Effector CD8-positive, alpha-beta T cell (primary cell): ENCODE data around the gene GAB4.
"Not testable (repeated sequence)": the region's sequence is repeated elsewhere in the genome, so short reads cannot be mapped to it uniquely, and the experiment has no call there.

Experiments used
- DNase-seq: peaks from one replicate; lab custom pipeline; 2025; lab: John Stamatoyannopoulos, UW
- total RNA-seq, 4 experiments: gene quantifications; one replicate each; lab custom pipeline; 2026; lab: John Stamatoyannopoulos, UW

The GAB4 gene, protein sequence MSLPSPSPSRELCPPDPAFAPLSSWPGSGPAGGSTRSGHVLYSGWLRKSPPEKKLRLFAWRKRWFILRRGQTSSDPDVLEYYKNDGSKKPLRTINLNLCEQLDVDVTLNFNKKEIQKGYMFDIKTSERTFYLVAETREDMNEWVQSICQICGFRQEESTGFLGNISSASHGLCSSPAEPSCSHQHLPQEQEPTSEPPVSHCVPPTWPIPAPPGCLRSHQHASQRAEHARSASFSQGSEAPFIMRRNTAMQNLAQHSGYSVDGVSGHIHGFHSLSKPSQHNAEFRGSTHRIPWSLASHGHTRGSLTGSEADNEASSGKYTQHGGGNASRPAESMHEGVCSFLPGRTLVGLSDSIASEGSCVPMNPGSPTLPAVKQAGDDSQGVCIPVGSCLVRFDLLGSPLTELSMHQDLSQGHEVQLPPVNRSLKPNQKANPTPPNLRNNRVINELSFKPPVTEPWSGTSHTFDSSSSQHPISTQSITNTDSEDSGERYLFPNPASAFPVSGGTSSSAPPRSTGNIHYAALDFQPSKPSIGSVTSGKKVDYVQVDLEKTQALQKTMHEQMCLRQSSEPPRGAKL
- 0 reads per million in 4 experiments for total RNA-seq

DNA sequence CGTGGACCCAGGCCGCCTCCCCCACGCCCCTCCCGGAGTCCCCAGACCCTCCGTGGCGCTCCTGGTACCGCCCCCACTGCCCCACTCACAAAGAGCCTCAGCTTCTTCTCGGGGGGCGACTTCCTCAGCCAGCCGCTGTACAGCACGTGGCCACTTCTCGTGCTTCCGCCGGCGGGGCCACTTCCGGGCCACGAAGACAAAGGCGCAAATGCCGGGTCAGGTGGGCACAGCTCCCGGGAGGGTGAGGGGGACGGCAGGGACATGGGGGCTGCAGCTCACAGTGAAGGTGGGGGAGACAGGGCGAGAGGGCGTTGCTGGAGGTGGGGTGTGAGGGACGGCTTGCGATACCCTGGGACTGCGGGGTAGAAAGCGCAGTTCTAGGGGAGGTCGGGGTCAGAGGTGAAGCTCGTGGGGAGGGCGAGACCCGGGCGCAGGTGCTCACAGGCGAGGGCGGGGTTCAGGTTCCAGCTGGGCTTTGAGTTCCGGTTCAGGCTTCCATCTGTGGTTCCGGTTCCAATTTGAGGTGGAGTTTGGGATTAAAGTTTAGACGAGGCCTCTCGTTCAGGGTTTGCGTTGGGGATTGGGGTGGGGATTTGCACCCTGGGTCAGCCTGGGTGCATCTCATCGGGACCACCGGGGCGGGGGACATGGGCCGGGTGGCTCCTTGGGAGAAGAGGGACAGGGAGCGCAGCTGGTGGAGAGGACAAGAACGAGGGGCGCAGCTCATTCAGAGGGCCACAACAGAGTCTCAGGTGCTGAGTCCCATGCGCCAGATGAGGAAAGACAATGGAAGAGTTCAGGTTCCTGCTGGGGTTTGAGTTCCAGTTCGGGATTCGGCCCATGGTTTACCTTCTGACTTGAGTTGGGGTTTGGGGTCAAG is at the start of gene GAB4:
GAB4 (minus strand) TSS at position 371 of the 880 bp plus-strand sequence; CDS start at position 263, 108 bp downstream.
- DNase-seq = no peak

DNA sequence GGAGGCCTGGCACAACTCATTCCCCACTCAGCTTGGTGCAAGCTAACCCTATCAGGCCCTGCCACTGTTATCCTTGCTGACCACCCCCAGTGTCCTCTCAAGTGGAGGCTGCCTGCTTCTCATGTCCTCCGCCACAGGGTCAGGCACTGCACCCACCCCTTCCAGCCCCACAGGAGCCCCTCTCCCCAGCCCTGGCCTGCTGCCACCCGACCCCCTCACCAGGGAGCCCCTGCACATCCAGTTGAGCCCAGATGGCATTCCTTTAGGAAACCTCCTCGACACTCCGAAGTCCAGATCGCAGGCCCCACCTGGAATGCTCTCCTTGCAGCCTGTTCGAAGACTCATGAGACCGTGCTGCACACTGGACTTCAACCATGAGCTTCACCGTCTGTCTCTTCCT is 48.8 kb upstream of the GAB4 start:
- DNase-seq = no peak

DNA sequence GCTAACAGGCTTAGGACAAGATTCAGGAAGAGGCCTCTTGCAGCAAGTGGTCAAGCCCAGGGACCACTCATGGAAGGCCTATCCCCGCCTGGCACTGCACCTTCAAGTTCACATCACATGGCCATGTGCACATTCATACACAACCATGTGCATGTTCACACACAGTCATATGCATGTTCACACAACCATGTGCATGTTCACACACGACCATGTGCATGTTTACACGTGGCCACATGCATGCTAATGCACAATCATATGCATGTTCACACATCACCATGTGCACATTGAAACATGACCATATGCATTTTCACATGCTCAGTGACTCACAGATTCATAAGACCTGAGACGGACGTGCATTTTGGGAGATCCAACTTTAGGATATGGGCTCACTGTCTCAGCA is 48.0 kb upstream of the GAB4 start:
- no peak for DNase-seq

DNA sequence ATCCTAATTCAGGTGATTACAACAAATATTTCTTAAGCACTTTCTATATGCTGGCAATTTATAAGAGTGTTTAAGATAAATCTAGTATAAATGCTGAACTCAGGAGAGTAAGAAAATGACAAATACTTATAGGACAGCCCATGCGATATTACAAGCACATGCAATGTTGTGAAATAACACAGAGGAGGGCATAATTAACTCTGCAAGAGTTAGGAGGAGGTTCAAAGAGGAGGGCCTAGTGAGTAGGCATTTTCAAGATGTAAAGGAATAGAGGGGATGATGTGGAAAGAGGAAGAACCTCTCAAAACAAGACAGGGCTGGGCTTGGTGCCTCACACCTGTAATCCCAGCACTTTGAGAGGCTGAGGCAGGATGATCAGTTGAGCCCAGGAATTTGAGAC is 39.6 kb upstream of the GAB4 start:
- no peak for DNase-seq

DNA sequence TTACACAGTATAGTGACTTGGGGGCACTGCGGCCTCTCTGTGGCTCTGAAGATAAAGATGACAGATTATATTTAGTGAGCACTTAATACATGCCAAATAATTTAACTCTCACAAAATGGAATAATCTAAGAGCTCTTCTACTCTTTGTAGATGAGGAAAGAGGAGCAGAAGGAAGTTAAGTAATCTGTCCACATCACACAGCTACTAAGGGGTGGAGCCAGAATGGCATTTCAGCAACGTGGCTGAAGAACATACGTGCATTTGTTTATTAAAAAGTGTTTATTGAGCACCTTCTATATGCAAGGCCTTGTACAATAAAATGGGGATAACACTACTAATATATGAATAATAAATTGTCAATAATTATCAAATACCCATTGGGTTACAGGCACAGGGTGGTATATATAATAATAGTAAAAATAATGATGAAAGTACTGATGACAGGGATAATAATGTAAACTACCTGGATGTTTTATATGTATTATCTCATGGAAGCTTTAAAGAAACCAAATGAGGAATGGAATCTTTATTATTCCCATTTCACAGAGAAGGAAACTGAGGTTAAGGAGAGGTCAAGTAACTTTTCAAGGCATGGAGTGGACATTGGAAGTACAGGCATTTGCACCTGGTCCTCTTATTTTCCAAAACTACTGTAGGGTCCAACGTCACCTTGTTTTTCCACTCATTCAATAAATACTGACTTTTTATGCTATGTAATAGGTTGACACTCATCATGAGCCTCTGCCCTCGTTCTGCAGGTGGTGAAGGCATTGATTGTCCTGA is 38.7 kb upstream of the GAB4 start:
- DNase-seq = no peak

DNA sequence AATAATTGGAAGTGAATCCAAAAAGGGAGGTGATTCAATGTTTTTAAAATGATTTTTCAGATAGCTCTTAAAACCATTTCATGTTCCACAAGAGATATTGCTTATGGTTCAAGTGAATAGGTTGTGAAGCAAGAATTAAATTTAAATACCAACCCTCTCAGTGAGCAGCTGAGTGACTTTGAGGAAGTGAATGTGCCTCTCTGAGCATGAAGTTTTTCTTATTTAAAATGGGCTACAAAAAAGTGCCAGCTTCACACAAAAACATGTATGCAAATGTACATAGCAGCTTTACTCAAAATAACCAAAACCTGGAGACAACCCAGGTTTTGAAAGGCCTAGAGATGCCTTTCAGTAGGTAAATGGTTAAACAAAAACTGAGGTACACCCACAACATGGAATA is 35.5 kb upstream of the GAB4 start:
- DNase-seq = no peak

DNA sequence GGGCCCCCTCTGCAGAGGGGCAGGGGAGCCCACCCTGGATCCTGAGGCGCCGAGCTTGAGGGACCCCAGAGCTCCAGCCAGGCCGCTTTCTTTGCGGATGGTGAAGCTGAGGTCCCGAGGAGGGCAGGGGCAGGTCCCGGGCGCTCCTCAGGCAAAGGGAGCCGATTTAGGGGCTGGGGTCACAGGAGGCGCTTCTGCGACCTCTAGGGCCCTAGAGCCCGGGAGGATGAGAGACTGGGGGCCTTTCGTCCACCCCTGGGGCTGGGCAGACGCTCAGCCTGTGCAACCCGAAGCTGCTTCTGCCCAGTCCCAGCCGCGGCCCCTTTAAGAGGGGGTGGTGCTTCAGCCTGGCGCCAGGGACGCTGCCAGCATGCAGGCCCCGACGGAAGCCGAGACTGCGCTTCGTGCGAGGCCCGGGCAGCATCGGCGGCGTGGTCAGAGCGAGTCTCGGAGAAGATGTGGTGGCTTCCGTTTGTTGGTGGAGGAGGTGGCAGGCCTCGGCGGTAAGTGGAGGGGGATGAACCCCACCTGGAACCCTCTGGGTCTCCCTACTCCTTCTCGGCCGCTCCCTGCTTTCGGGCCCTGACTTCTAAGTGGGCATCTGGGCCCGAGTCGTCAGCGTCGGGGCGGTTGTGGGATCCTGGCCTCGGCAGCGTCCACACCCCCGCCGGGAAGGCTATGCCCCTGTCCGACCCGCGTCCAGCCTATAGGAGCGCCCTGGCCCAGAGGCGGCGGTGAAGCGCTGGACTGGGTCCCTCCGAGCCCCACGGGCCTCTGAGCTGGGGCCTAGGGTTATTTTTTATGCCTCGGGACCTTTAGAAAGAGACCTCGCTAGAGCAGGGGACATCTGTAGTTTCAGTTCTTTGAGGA is 29.1 kb upstream of the GAB4 start:
- not testable (repeated sequence) for DNase-seq

DNA sequence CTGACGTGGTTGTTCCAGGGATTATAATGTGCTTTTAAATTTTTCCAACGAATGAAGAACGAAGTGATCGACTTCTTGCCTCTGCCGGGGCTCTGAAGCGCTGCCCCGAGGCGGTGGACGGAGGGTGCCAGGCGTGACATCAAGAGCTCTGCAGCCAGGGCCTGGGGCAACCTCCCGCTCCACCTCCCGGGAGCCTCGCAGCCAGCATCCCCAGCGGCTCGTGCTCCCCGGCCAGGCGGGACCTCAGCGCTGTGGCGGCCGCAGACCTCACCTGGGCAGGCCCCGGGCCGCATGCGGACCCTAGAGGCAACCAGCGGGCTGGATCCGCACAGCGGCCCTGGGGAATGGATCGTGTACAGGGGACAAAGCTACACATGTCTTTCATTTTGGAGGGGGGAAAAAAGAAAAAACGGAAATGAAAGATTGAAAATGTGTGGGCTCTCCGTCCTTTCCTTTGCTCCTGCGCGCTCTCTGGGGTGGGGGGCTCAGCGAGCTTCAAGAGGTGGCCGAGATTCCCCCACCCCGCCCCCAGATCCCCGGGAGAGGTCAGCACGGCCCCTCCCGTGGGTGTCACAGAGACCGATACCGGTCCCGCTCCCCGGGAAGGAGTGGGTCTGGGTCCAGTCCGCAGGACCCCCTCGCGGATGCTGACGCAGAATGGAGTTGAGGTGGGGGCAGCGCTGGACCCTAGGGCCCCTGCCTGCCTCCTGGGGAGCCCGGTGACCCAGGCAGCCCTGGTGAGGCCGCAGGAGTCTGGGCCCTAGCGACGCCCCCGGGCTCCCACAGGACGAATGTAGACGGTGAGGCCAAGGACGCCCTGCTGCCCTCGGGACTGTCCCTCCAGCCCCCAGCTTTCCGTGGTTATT is 28.2 kb upstream of the GAB4 start:
- not testable (repeated sequence) for DNase-seq

DNA sequence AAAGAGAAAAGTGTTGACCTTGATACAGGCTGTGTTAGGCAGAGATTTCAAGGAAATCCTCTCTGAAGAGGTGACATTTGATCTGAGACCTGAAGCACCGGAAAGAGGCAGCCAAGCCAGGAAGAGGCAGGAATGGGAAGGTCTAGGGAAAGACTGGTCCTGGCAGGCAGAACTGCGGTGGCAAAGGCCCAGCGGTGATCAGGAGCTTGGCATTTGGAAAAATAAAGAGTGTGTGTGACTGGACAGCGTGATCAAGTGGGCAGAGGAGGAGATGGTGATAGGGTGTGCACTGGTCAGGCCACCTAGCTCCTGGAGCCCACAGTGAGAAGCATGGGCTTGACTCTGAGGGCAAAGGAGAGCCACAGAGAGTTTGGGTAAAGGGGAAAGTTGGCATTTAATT is 27.2 kb upstream of the GAB4 start:
- no peak for DNase-seq

DNA sequence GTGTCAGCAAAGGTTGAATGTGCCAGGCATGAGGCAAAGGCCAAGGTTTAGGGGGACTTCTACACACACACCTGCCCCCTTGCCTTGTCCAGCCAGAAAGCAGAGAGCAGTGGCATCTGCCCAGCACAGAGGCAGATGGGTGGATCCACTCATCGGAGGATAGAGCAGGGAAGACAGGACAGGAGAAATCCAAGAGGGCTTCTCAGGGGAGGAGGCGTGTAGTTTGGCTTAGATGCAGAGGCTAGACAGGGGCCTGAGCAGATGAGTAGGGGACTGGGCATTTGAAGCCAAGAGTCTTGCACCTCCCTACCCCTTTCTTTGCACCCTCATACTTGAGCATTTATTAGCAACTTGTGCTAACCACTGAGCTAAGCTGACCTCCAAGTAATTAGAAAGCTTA is 26.5 kb upstream of the GAB4 start:
- DNase-seq = not testable (repeated sequence)

DNA sequence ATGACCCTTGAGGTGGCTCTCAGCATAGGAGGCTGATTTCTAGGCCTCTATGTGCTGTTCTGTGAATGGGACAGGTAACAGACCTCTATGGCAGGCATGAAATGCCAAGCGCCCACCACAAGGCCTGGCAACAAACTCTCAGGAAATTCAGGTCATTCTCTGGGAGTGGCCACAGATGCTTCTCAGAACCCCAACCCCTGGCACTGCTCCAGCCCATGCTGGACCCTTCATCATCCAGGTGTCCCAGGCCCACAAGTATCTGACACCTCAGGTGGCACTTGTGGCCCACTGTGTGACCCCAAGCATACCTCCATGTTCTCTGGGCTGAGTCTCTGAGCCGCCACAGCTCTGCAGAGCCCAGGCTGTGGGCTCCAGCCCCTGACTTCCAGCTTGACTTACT is 24.3 kb upstream of the GAB4 start:
- not testable (repeated sequence) for DNase-seq

DNA sequence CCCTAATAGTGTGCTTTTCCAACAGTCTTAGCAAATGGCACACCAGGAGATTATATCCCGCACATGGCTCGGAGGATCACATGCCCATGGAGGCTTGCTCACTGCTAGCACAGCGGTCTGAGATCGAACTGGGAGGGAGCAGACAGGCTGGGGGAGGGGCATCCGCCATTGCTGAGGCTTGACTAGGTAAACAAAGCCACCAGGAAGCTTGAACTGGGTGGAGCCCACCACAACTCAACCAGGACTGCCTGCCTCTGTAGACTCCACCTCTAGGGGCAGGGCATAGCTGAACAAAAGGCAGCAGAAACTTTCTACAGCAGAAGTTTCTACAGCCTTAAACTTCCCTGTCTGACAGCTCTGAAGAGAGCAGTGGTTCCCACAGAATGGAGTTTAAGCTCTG is 16.4 kb upstream of the GAB4 start:
- DNase-seq = not testable (repeated sequence)

DNA sequence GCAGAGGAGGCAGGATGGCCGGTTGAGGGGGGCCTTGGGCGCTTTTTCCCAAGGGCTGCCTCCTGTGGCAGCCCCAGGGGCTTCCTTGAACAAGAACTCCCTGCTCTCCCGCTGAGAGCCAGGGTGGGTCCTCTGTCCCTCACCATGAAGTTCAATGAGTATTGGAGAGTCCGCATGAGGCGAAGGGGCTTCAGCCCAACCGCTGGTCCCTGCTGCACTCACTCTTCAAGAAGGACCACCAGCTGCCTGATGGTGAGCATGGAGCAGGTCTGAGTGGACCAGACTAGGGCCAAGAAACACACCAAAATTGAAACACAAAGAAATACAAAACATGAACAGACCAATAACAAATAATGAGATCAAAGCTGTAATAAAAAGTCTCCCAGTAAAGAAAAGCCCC is 7.5 kb upstream of the GAB4 start:
- DNase-seq = not testable (repeated sequence)

DNA sequence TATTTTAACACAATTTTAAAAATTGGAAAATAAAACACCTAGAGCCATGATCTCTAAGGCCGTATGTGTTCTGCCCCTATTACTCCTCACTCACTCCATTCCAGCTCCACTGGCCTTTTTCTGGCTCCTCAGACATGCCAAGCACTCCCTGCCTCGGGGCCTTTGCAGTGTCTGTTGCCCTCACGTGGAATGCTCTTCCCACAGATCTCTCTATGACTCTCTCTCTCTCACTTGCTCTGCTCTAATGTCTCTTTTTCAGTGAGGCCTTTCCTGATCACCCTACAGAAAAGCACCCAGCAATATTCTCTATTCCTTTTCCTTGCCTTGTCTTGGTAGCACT is 6.0 kb upstream of the GAB4 start:
- DNase-seq = not testable (repeated sequence)

DNA sequence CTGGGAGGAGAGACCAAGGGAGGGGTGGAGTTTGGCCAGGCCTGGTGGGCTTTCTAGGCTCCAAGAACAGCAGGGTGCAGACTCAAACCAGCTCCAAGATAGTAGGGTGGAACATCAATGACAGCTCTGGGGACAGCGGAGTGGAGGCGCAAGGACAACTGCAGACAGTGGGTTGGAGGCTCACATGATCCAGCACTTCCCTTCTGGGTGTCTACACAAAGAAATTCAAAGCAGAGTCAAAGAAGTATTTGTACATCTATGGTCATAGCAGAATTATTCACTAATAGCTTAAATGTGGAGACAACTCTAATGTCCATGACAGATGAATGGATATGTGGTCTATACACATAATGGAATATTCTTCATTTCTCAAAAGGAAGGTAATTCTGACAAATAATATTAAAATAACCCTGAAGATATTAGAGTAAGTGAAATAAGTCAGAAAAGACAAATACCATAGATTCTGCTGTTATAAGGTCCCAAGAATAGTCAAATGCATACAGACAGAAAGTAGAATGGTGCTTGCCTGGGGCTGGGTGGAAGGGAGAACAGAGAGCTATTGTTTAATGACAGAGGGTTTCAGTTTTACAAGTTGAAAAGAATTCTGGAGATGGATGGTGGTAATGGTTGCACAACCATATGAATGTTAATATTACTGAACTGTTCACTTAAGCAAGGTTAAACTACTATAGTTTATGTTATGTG is 5.5 kb upstream of the GAB4 start:
- no peak for DNase-seq

DNA sequence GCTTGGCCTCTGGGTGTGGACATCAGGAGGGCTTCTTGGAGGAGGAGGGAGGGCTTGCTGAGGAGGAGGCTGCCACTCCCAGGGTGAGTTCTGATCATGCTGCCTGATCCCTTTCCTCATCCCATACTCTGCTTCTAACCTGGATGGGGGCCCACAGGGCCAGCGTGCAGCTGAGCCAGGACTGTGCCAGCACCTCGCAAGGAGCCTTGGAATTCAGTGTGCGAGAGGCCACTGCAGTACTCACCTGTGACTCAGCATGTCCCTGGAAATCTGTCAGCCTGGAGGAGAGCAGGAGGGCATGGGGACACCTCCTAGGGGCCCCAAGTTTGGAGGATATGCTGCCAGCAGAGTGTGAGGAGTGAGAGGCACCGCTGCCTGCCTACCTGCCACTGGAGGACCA is 4.2 kb upstream of the GAB4 start:
- DNase-seq = no peak

DNA sequence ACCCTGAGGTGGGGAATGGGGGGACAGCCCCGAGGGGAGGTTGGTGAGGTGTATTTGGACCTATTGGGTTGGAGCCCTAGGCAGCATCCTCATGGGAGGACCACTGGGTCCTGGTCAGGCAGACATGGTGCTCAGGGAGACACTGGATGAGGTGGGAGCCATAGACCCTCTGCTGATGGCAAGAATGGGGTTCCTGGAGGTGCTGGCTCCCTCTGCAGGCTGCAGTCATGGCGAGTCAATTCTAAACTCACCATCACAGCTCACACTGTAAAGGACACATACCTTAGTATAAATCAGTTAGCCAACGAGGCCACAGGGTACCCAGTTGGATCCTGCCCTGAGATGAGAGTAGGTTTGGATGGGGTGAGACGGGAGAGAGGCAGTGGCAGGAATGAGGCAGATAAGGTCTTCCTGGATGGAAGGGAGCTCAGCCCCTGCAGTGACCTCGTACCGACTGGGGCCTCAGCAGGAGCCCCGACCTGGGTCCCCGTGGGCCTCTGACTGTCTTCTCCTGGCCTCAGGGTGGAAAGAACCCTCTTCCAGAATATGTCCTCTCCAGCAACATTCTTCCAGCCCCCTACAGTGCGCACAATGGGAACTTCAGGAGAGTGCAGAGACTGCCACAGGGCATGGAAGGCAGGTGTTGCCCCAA is 1.7 kb upstream of the GAB4 start:
- no peak for DNase-seq

DNA sequence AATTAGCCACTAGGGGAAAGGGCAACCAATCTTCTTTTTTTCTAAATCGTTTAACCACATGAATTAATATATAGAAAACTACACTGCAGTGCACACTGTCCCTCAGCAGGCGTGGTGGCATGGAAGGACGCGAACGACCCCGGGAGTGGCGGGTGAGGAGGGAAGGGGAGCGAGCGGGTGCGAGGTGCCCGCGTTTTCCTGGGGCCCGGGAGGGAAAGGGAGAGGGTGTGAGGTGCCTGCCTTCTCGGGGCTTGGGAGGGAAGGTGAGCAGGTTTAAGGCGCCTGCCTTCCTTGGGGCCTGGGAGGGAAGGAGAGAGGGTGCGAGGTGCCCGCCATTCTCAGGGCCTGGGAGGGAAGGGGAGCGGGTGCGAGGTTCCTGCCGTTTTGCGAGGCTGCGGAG is 765 bp downstream of the GAB4 start:
- DNase-seq = no peak

DNA sequence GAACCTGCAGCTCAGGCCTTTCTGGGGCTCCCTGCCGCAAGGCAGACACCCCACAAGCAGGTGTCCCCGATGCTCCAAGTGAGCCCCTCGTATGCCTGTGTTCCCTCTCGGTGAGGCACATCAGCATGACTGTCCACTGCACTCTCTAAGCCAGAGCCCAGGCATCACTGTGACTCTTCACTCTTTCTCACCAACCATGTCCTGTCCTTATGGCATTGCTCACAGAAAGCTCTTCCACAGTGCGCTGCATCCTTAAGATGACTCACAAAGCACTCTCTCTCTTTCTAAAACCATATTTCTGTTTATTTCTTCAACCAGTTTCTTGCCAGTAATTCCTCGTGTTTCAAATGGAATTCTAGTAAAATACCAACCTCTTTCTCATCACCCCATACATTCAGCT is 18.1 kb downstream of the GAB4 start:
- DNase-seq = no peak
